ENCODE data around the gene HNRNPUL1.

The HNRNPUL1 gene

GRCh38 chr19:41263850-41264580, at the start of gene HNRNPUL1:
Gene HNRNPUL1, plus strand, starts transcription at chr19:41264372. Its CDS starts 132 bp downstream, at chr19:41264504.
- DNase-seq (ENCODE audit: low read depth) = peak; percentile 100

DNA sequence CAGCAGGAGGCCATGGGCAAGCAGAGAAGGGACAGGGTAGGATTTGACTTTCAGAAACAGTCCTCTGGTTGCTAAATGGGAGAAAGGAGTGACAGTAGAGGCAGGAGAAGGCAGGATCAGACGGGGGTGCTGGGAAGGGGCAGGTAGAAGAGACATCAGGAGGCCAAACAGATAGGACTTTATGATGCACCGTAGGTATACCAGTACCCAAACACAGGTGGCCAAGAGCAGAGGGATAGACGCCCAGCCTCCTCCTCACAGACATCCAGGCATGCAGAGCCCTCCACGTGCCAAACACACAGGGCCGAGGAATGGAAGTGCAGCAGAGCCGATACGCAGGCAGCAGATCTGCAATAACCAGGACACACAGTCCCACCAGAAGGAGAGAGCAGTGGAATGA, 46.4 kb upstream of the HNRNPUL1 start:
- DNase-seq (ENCODE audit: low read depth) = no peak

- no peak for DNase-seq (ENCODE audit: low read depth)
Observed at GRCh38 chr19:41218249-41218614, 45.9 kb upstream of the HNRNPUL1 start.

- DNase-seq (ENCODE audit: low read depth) = peak; percentile 81
Observed at GRCh38 chr19:41218615-41219507, 45.3 kb upstream of the HNRNPUL1 start, which contains the start of gene AXL. Gene AXL, plus strand, starts transcription at chr19:41219223. Its CDS starts 170 bp downstream, at chr19:41219393.

DNA sequence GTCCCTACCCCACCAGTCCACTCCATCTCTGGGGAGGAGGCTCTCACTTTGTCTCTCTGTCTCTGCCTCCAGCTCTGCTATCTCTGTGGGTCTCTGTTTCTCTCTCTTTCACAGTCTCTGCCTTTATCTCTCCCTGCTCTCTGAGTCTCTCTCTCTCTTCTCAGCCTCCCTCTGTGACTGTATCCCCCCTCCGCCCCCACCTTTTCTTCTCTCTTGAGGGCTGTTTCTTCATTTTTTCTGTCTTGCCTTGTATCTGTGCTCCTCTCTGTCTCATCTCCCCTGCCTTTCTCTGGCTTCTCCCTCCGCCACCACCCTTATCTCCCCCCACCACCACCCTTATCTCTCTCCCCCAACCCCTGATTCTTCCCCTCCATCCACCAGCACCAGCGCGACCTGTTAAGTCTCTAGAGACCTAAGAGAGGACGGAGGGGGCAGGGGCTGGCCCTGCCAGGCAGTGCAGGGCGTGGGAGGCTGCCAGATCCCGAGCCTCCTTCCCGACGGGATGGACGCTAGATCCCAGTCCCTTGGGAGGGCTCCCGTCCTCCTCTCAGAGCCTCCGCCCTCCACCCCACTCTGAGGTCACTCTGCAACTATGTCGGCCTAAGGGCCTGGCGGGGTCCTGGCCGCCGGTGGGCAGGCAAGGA, 44.1 kb upstream of the HNRNPUL1 start:
- DNase-seq (ENCODE audit: low read depth) = peak; percentile 76

- DNase-seq (ENCODE audit: low read depth) = no peak
Observed at GRCh38 chr19:41220811-41221210, 43.4 kb upstream of the HNRNPUL1 start.

- DNase-seq (ENCODE audit: low read depth) = no peak
Observed at GRCh38 chr19:41221514-41222205, 42.5 kb upstream of the HNRNPUL1 start.

DNA sequence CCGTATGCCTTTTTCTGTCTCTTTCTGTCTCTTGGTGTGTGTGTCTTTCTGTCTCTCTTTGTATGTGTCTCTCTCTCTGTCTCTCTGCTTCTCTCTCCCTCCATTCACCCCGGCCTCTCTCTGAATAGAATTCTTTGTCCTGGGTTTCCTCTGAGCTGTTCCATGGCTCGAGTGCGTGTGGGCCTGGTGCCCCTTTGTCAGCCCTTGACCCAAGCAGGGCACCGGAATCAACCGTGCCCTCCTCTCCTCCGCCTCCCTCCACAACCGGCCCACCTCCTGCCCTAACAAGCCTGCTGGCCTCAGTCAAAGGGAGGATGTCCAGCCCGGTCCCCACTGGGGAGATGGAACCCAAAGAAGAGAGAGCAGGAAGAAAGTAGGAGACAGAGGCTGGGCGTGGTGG, 41.9 kb upstream of the HNRNPUL1 start:
- DNase-seq (ENCODE audit: low read depth) = no peak

DNA sequence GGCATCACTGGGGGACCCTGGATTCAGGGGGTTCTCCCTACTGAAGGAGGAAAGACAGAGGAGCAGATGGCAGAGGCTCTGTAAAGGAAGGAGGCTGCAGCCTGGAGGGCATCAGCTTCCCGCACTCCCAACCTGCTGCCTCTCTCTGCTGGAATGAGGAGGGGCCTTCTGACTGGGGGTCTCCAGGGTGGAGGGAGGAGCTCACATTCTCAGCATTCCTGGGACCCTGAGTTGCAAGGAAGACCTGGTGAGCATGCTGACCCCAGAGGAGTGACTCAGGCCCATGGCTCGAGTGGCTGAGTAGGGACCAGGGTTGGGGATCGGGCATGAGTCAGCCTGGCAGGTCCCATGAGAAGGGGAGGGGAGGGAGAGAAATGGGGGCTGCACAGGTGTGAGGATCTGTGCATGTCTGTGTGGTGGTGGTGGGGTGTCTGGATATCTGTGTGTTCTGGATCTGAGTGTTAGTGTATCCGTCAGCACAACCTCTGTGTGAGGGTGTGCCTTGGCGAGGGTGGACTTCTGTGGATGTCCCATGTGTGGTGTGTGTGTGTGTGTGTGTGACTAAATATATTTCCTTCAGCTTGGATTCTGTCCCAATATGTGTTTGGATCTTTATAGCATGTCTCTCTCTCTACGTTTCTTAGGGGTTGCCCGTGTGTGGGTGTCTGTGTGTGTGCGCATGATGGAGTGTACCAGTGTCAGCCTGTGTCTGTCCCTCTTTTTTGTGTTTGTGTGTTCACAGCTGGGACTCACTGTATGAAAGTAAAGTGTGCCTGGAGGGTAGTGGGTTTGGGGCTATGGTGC, 40.5 kb upstream of the HNRNPUL1 start:
- DNase-seq (ENCODE audit: low read depth) = peak; percentile 99

- DNase-seq (ENCODE audit: low read depth) = no peak
Observed at GRCh38 chr19:41224632-41225031, 39.5 kb upstream of the HNRNPUL1 start.

DNA sequence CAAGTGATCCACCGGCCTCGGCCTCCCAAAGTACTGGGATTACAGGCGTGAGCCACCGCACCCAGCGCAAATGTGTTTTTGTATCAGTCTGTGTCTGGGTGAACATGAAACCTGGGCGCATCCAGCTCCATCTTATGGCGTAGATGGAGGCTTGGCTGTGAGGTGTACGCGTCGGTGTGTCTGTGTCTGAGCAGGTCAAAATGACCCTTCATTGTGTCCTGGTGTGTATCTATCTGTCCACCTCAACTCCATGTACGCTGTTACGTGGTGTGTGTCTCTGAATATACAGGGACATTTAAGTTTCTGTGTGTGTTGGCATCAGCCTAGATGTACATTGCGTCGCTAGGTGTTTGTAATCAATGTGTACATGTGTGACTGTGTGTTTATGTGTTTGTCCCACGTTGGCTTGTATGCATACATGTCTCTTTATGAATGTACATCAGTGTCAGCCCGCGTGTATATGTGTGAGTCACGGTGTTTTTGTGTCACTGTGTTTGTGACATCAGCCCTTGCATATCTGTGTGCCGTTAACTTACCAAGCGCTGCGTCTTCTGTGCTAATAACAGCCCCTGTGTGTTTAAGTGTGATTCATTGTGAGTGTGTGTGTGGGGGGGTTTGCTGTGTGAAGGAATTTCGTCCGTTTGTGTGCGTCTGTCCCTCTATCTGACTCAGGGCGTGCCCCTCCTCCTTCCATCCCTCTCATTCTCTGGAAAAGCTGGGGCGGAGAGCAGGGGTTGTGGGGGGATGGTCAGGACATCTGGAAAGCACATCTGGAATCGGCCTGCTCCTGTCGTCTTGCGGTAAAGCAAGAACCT, 38.7 kb upstream of the HNRNPUL1 start:
- DNase-seq (ENCODE audit: low read depth) = peak; percentile 99

DNA sequence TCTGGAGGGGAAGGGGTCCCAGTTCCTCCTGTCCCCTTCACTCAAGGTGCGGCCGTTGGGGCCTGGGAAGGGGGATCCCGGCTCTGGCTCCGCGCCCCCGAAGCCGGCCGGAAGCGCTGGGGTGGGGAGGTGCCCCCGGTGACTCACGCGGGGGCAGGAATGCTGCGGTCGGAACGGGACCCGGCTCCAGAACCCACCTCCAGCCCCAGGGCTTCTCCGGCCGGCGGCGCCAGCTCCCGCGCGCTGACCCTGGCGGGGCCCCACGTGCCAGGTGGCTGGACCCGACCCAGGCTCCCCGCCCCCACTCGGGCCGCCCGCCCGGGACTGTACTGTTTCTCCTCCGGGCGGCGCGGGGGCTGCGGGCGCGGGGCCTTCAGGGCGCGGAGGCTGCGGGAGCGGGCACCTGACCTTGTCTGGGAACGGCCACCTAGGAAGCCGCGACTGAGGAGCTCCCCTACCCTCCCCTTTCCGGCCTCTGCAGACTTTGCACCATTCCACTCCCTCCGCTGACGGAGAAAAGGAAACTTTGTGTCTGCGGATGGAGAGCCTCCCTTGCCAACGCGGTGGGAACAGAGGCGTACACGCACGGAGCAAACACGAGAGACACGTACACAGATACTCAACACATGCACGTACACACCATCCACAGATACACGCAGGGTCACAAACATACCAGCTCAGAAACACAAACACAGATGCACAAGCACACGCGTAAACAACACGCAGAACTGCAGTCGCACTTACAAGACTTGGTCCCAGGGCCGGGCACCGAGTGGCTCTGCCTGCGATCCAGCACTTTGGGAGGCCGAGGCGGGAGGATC, 37.9 kb upstream of the HNRNPUL1 start:
- peak; percentile 95 for DNase-seq (ENCODE audit: low read depth)

GRCh38 chr19:41226874-41227390, 37.2 kb upstream of the HNRNPUL1 start:
- no peak for DNase-seq (ENCODE audit: low read depth)

- DNase-seq (ENCODE audit: low read depth) = no peak
Observed at GRCh38 chr19:41228486-41228885, 35.7 kb upstream of the HNRNPUL1 start.

DNA sequence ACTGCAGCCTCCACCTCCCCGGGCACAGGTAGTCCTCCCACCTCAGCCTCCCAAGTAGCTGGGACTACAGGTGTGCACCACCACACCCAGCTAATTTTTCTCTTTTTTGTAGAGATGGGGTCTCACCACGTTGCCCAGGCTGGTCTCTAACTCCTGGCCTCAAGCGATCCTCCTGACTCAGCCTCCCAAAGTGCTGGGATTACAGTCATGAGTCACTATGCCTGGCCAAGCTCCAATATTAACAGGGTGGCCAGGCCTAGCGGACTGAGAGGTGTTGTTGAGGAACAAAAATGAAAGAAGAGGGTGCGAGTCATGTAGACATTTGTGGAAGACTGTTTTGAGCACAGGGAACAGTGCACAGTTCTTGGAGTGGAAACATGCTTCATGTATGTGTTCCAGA, 34.8 kb upstream of the HNRNPUL1 start:
- DNase-seq (ENCODE audit: low read depth) = peak; percentile 82

- no peak for DNase-seq (ENCODE audit: low read depth)
Observed at GRCh38 chr19:41230067-41230857, 33.9 kb upstream of the HNRNPUL1 start.

GRCh38 chr19:41232686-41233085, 31.5 kb upstream of the HNRNPUL1 start:
- DNase-seq (ENCODE audit: low read depth) = no peak

DNA sequence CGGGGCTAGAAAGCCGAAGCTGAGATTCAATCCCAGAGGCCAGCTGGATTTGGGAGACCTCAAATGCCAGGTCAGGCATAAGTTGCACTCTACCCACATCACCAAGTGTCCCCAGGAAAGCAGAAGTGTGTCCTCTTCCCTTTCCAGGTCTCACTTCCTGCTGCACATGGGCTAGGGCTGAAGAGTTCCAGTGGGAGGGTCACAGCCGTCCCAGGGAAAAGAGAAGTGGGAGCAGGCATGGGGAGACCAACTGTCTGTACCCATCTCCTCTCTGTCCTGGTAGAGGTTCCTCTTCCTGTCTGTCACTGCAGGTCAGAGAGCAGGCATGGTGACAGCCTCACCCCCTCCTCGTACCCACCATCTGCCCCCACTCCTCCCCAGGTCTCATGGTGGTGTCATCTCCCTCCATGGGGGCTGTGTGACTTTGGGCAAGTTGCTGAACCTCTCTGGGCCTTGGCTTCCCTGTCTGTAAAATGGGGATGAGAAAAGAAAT, 30.4 kb upstream of the HNRNPUL1 start:
- no peak for DNase-seq (ENCODE audit: low read depth)

All from ELR (cell line).